ENCODE results near the gene MFSD6L.
"Not testable (repeated sequence)": the region's sequence is repeated elsewhere in the genome, so short reads cannot be mapped to it uniquely, and the experiment has no call there.

Gene MFSD6L

GRCh38 chr17:8826808-8827435 lies 27.8 kb upstream of the MFSD6L start:
- no peak for DNase-seq (ENCODE audit: low spot score)

GRCh38 chr17:8825802-8826201 lies 26.6 kb upstream of the MFSD6L start:
- no peak for DNase-seq (ENCODE audit: low spot score)

GRCh38 chr17:8823279-8823678 lies 24.1 kb upstream of the MFSD6L start:
- no peak for DNase-seq (ENCODE audit: low spot score)

DNA sequence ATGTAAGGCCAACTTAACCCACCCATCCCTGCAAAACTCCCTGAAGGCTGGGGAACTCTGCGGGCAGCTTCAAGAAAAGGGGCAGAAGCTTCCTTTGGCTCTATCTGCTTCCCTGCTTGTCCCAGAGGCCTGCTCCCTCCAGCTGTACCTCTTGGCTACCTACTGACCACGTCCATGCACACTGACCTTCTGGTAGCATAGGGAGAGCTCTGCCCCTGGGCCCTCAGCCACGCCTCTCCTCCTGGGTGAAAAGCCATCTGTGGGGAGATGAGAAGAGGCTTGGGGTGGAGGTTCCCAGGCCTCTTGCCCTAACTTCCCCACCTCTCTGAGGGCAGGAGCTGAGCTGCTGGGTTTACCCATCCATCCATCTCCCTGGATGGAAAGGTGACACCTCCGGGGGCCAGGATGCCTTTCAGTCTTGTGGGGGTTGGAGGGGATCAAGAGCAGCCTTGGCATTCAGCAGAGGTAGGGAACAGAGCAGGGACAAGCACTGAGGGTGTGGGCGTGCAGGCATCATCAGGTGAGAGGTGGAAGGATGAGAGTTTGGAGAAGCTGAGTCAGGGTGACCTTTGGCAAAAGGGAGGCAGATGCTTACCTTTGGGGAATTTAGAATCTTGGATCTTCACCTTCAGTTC lies 23.4 kb upstream of the MFSD6L start:
- DNase-seq (ENCODE audit: low spot score): no peak

DNA sequence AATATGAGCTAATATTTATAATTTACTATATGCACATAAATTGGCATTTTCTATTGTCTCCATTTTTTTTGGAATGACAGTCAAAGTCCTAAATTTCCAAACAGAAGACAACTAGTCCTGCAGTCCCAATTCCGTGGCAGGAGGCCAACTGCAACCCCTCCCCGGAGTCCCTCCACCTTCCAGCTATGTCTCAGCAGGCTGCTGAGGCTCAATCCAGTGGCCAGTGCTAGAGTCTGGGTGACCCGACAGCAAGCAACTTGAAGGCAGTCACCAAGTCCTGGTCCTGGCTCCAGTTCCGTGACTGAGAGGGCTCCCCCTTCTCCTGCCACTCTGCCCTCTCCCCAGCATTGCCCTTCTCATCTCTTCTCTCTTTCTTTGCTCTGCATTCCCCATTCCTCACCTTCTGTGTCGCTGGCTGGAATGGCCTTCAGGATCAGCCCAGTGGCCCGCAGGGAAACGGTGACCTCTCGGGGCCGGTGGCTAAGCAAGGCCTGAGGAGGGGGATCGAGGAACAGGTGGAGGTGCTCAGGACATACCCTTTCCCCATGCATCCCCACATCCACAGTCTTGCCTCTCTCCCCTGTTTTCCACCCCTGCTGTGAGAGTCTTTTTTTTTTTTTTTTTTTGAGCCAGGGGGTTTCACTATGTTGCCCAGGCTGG lies 22.4 kb upstream of the MFSD6L start:
- DNase-seq (ENCODE audit: low spot score): no peak

GRCh38 chr17:8820311-8821010 lies 21.3 kb upstream of the MFSD6L start:
- DNase-seq (ENCODE audit: low spot score): no peak

- DNase-seq (ENCODE audit: low spot score): no peak
These were observed 19.6 kb upstream of the MFSD6L start for GRCh38 chr17:8818654-8819330.

DNA sequence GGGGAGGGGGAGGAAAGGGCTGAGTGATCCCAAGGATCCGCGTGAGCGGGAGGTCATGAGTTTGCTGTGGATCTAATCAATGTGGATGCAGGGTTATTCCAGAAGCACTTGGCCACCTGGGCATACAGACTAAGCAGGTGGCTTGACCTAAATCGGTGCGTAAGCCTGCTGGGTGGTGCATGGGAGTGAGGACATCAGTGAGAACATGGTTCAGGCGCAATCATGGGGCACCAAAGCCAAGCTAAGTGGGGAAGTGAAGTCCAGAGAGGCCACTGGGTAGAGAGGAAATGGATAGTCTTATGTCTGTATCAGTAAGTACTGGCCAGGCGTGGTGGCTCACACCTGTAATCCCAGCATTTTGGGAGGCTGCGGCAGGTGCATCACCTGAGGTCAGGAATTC lies 18.9 kb upstream of the MFSD6L start:
- DNase-seq (ENCODE audit: low spot score): no peak

DNA sequence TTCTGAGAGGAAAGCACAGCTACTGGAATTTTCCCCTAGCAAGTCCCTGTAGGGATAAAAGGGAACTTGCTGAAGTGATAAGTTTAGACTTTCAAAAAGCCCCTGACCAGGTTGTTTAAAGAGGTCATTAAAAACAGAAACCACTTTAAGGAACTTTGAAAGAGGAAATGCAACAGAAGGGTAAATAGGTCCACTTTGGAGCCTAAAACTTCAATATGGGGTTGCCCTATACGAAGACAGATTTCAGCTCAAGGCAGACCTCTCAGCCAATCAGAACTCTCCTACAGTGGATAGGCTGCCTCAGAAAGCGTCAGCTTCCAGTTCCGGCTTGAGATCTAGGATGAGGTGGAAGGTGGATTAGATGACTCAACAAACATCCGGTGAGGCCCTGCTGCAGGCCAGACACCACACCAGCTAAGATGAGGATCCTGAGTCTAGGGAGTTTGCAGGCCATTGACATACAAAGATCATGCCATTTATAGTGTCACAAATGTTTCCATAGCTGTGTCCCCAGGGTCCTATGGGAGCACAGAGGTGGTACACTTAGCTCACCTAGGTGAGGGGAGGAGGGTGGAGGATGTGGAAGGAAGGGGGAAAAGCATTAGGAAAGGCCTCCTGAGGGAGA lies 7.9 kb upstream of the MFSD6L start:
- DNase-seq (ENCODE audit: low spot score): no peak

DNA sequence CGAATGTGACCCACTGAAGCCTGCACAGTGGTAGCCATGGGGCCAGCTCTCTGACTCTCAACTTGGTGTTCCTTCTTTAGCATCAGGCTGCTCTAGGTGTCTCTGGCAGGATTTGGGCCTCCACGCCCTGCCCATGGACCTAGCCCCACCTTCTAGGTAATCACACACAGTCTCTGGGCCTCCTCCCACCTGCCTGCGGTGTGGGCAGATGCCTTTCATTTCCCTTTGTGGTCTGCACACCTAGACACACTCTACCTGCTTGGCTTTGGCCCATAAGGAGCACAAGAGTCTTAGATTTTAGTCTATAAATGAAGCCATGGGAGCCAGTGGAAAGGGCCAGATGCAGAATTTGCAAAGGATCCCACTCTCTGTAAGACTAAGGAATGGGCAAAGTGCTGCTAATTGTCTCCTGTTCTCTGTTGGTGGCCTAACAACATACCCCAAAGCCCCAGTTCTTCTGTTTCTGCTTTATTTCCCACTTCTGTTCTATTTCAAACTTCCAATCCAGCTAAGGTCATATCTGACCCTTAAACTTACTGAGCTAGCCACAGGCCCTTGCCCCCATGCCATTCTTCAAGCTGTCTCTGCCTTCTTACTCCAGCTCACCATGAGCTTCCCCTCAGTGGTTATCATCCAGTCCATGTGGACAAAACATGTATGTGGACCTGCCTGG lies 7.2 kb upstream of the MFSD6L start:
- no peak for DNase-seq (ENCODE audit: low spot score)

DNA sequence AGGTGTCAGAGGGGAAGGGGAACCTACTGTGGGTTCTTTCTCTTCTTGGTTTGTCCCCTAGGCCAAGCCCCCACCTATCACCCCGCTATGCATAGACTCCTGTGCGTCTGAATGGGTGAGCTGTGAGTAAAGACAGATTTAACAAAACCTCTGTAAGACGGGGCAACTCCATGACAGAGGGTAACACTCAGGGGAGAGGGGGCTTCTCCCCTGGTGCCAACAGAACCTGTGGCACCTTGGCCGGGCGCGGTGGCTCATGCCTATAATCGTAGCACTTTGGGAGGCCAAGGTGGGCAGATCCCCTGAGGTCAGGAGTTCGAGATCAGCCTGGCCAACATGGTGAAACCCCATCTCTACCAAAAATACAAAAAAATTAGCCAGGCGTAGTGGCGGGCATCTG lies 6.2 kb upstream of the MFSD6L start:
- DNase-seq (ENCODE audit: low spot score): not testable (repeated sequence)

- DNase-seq (ENCODE audit: low spot score): no peak
These were observed 4.6 kb upstream of the MFSD6L start for GRCh38 chr17:8803531-8804420.

DNA sequence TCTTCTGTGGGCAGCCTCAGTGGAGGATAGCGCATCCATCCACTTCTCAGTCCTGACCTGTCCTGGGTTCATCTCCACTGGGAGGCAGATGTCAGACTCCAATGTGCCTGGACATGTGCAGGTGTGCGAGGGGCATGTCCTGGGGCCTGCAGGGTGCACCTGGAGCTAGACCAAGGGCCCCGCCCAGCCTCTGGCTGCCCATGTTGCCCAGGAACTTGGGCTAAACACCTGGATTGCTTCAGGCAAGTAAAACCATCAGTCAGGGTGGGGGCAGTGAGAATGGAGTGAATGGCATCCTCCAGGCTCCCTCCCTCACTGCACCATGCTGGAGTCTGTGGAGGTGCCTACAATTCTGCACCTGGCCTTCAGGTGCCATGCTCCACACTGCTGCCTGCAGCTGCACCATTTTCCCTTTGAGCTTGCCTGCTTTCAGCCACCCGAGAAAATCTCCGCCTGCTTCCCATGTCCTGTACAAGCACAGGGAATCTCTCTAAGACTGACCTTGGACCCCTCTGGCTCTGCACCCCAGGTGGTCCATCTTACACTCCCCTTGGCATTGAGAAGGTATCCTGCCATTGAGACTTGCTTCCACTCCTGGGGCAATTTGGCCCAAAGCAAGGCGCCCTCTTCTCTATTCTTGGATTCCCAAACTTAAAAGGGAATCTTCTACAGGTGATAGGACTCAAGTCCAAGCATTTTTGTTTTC lies 2.1 kb upstream of the MFSD6L start:
- DNase-seq (ENCODE audit: low spot score): no peak

- no peak for DNase-seq (ENCODE audit: low spot score)
These were observed 1.5 kb upstream of the MFSD6L start for GRCh38 chr17:8800656-8801055.

- DNase-seq (ENCODE audit: low spot score): no peak
These were observed 526 bp upstream of the MFSD6L start for GRCh38 chr17:8799570-8800212.

DNA sequence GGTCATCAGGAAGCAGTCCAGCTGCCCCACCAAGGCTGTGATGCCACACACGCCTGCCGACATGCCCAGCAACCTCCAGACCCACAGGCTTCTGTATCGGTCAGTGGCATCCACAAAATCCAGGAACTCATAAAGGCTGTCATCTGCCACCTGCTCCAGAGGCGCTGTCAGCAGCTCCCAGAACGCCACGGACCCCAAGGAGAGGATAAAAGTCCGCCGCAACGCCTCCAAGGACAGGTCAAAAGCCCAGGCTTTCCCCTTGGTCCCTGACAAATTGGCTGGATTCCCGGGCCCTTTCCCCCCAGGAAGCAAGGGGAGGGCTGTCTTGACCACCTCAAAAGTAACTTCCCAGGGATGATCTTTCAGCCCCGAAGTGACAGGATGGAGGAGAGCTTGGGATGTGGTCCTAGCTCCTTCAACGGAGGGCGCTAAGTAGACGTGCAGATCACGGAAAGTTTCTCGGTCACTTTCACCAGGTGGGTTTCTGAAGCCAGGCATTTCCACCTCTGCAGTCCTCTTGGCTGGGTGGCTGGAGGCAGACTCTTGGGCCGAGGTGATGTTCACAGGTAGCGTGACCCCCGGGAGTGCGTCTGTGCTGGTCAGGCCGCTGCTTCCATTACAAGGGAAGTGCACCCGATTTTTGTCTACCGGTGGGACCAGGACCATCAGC lies 854 bp downstream of the MFSD6L start:
- DNase-seq (ENCODE audit: low spot score): no peak

GRCh38 chr17:8797621-8798175 lies 1.5 kb downstream of the MFSD6L start:
- DNase-seq (ENCODE audit: low spot score): no peak

DNA sequence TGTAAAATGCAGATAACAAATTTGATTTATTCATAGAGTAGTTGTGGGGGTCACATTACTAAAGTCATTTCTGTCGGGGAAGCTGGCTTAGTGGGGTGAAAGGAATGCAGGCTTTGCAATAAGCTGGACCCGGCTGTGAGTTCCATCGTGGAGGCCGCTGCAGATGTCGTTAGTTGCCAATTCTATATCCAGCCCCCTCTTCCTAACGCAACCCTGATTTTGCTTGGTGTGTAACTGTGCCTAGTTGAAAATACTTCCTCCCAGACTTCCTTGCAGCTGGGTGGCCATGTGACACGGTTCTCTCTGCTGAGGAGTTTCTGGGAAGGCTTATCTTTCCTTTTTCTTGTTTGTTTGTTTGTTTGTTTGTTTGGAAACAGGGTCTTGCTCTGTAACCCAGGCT lies 4.5 kb downstream of the MFSD6L start:
- DNase-seq (ENCODE audit: low spot score): no peak

Measured in AG08396 (cell line).